H1 (cell line): Measurements from ENCODE around the gene GLB1L3. TPM values are rescaled to one million over a fixed set of nuclear protein-coding genes. Genes with fewer than 3 reads are reported as not detected.

Experiments used
- ASH2L ChIP-seq: fragments of 200-600, 300-600 bp; sonication (generic); IDR thresholded peaks from one replicate; pipeline ENCODE4 v1.7.1; 2017; ENCODE audit warnings: low read length
- BACH1 ChIP-seq: IDR thresholded peaks from 2 replicates; pipeline ENCODE4 v1.6.1; 2012; ENCODE audit warnings: low read length, improper control_type of control experiment
- BCL11A ChIP-seq, 2 experiments: IDR thresholded peaks; one replicate each; pipeline ENCODE4 v1.6.1; 2011; ENCODE audit warnings: low read depth in 2 of 2, low read length in 2 of 2, mild to moderate bottlenecking in 2 of 2
- BRCA1 ChIP-seq: IDR thresholded peaks from 2 replicates; pipeline ENCODE4 v1.6.1; 2012; ENCODE audit warnings: low read depth, low read length, improper control_type of control experiment
- CREB1 ChIP-seq: IDR thresholded peaks from 2 replicates; pipeline ENCODE4 v1.6.1; 2012; ENCODE audit warnings: inconsistent platforms
- HDAC2 ChIP-seq, 2 experiments: fragments of 300-600 bp in 1 of 2; sonication (generic) in 1 of 2; IDR thresholded peaks; 2 replicates each; pipeline ENCODE4 v1.6.1; 2011 to 2012; ENCODE audit warnings: low read depth in 2 of 2, low read length in 2 of 2, mild to moderate bottlenecking in 2 of 2, moderate library complexity in 2 of 2, borderline replicate concordance in 1 of 2, inconsistent platforms in 1 of 2
- JUN ChIP-seq: IDR thresholded peaks from 2 replicates; pipeline ENCODE4 v1.6.1; 2011; ENCODE audit warnings: low read depth, mild to moderate bottlenecking, improper control_type of control experiment, low read length
- KDM1A ChIP-seq: fragments of 200-600, 300-600 bp; sonication (generic); IDR thresholded peaks from 2 replicates; pipeline ENCODE4 v1.7.1; 2016; ENCODE audit warnings: mild to moderate bottlenecking, low read length, borderline replicate concordance
- MAFK ChIP-seq: IDR thresholded peaks from 2 replicates; pipeline ENCODE4 v1.6.1; 2012; ENCODE audit warnings: low read depth, mild to moderate bottlenecking, improper control_type of control experiment, low read length
- NRF1 ChIP-seq: IDR thresholded peaks from 2 replicates; pipeline ENCODE4 v1.6.1; 2011; ENCODE audit warnings: mild to moderate bottlenecking, low read depth, low read length, improper control_type of control experiment
- RAD21 ChIP-seq, 2 experiments: IDR thresholded peaks in 1 of 2; conservative IDR thresholded peaks in 1 of 2; 2 replicates each; pipeline ENCODE4 v1.6.1; 2011; ENCODE audit warnings: low read depth in 2 of 2, low read length in 2 of 2, improper control_type of control experiment in 1 of 2, inconsistent platforms in 1 of 2, mild to moderate bottlenecking in 1 of 2, moderate library complexity in 1 of 2
- SAP30 ChIP-seq: fragments of 300-600 bp; sonication (generic); IDR thresholded peaks from 2 replicates; pipeline ENCODE4 v1.7.1; 2012; ENCODE audit warnings: low read length, moderate library complexity, mild to moderate bottlenecking, inconsistent platforms; ENCODE audit not compliant: insufficient read depth, insufficient replicate concordance
- SP4 ChIP-seq: IDR thresholded peaks from 2 replicates; pipeline ENCODE4 v1.6.1; 2012; ENCODE audit warnings: low read length, inconsistent platforms
- SUZ12 ChIP-seq: fragments of 200-600 bp; sonication (generic); IDR thresholded peaks from 2 replicates; pipeline ENCODE4 v1.6.1; 2012; ENCODE audit warnings: mild to moderate bottlenecking, inconsistent platforms, low read length, moderate library complexity, mixed read lengths
- TAF7 ChIP-seq: optimal IDR thresholded peaks from 2 replicates; pipeline ENCODE3; 2011; ENCODE audit warnings: low read depth, mild to moderate bottlenecking, inconsistent platforms, low read length, moderate library complexity, borderline replicate concordance
- TBP ChIP-seq: IDR thresholded peaks from 2 replicates; pipeline ENCODE4 v1.6.1; 2011; ENCODE audit warnings: low read depth, low read length, improper control_type of control experiment
- YY1 ChIP-seq: IDR thresholded peaks from 2 replicates; pipeline ENCODE4 v1.6.1; 2011; ENCODE audit warnings: low read depth, mild to moderate bottlenecking, low read length
- ZNF274 ChIP-seq: IDR thresholded peaks from 2 replicates; pipeline ENCODE4 v1.7.0; 2012; ENCODE audit warnings: low read length, borderline replicate concordance; ENCODE audit errors: extremely low read depth
- polyA plus RNA-seq, 7 experiments: library from polyadenylated mRNA; depleted of rRNA in 3 of 7; stranded (reverse) in 5 of 7; unstranded in 2 of 7; fragments of >200 nt in 5 of 7; fragments of 200-250 nt in 2 of 7; gene quantifications; 1 replicate in 5 of 7; 2 replicates in 1 of 7; 4 replicates in 1 of 7; pipeline versions ENCODE4 v1.2.1 to v1.2.3, GENCODE V29; 2011 to 2013; ENCODE audit warnings: missing spikeins in 2 of 7, mixed read lengths in 2 of 7
- total RNA-seq: library from RNA; stranded (reverse); fragmentation: NEBNext Ultra II Directional; extraction: Animal tissue kit (Norgen Biotek cat#: 25700); gene quantifications from 2 replicates; pipeline ENCODE4 v1.2.1, GENCODE V29; 2021
- TF ChIP-seq, protein P1 (sequence below): IDR thresholded peaks from 2 replicates; pipeline ENCODE4 v1.6.1; 2012; ENCODE audit warnings: inconsistent platforms
- TF ChIP-seq, protein P2 (sequence below), 3 experiments: IDR thresholded peaks; 1 replicate in 2 of 3; 2 replicates in 1 of 3; pipeline versions ENCODE4 v1.5.1 to v1.6.1; 2011; ENCODE audit warnings: low read length in 3 of 3, mild to moderate bottlenecking in 3 of 3, inconsistent platforms in 2 of 3, low read depth in 1 of 3, moderate library complexity in 1 of 3; ENCODE audit not compliant: insufficient read depth in 1 of 3; ENCODE audit errors: control extremely low read depth in 1 of 3

Gene GLB1L3
- total and polyA plus RNA-seq, 2 of the 8 experiments (the other 6 are each of a cell fraction or from before 2014, with no cell fraction given): 14.9 to 33.2 TPM

DNA sequence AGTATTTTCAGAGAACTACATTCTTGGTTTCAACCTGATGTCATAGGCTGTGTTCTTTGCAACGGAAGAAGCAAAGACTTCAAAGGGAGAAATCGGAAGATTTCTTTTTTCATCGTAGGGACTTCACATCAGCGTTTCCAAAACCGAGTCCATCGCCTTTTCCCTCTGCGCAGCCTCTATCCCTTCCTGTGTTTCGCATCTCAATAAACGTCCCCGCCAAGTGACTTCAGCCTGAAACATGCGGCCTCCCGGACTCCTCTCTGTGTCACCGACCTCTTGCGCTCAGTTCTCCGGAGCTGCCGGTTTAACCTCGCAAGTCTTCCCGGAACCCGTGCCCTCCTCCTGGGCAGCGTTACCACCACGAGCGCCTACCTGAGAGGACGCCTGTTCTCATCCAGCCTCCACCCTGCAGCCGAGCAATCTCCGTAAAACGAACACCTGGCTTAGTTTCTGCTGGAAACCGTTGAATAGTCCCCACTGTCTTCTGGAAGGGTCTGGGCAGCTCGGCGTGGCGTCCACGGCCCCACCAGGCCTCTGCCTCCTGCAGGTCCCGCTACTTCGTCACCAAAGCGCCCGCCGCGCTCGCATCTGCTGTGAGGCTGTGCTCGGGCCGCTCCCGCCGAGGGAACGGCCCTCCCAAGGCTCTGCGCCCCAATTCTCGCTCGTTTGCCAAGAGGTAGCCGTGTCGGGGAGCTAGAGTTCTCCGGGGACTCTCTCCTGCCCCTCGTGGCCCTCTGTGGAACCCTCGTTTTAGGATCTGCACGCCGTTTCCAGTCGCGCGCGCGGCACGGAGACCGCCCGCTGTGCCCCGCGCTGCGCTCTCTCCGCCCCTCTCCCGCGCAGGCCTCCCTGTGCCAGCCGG, at the start of gene GLB1L3 (continued):
- no peak for TF ChIP-seq BCL11A (IDR thresholded peaks at IDR 0.05; ENCODE audit: low read depth in 2 of 2, low read length in 2 of 2)
- TF ChIP-seq BRCA1: no peak
- peak; percentile 90 for TF ChIP-seq ASH2L
- no peak for TF ChIP-seq NRF1
- TF ChIP-seq SP4: no peak
- TF ChIP-seq JUN: no peak
- peak; percentile 61 for TF ChIP-seq TAF7
- TF ChIP-seq BACH1: peak; percentile 74
- peak; percentile 49; the same call in 1 of the 2 replicates for TF ChIP-seq SUZ12
- TF ChIP-seq MAFK: no peak
- no peak for TF ChIP-seq ZNF274
- TF ChIP-seq YY1: no peak
- no peak for TF ChIP-seq KDM1A
- TF ChIP-seq TBP: peak; percentile 37; the same call in 1 of the 2 replicates
- no peak for TF ChIP-seq SAP30
- TF ChIP-seq, protein P1, sequence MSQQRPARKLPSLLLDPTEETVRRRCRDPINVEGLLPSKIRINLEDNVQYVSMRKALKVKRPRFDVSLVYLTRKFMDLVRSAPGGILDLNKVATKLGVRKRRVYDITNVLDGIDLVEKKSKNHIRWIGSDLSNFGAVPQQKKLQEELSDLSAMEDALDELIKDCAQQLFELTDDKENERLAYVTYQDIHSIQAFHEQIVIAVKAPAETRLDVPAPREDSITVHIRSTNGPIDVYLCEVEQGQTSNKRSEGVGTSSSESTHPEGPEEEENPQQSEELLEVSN: no peak
- TF ChIP-seq, protein P2, sequence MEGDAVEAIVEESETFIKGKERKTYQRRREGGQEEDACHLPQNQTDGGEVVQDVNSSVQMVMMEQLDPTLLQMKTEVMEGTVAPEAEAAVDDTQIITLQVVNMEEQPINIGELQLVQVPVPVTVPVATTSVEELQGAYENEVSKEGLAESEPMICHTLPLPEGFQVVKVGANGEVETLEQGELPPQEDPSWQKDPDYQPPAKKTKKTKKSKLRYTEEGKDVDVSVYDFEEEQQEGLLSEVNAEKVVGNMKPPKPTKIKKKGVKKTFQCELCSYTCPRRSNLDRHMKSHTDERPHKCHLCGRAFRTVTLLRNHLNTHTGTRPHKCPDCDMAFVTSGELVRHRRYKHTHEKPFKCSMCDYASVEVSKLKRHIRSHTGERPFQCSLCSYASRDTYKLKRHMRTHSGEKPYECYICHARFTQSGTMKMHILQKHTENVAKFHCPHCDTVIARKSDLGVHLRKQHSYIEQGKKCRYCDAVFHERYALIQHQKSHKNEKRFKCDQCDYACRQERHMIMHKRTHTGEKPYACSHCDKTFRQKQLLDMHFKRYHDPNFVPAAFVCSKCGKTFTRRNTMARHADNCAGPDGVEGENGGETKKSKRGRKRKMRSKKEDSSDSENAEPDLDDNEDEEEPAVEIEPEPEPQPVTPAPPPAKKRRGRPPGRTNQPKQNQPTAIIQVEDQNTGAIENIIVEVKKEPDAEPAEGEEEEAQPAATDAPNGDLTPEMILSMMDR (IDR thresholded peaks at IDR 0.05; ENCODE audit: control extremely low read depth in 1 of 3, insufficient read depth in 1 of 3, low read depth in 1 of 3, low read length in 3 of 3): peak; percentile 34 to 56 (median 44); a peak in 3 of 4 replicates
- TF ChIP-seq RAD21 (IDR thresholded peaks at IDR 0.05 in 1 of 2, conservative IDR thresholded peaks at IDR 0.05 in 1 of 2; ENCODE audit: low read depth in 2 of 2, low read length in 2 of 2): peak in 1 of 2 experiments; percentile 10; a peak in 1 of 4 replicates
- no peak; a peak in 1 of 4 replicates for TF ChIP-seq HDAC2 (IDR thresholded peaks at IDR 0.05; ENCODE audit: borderline replicate concordance in 1 of 2, low read depth in 2 of 2, low read length in 2 of 2)
- 0 out of 2 replicates have a peak, but pooled peaks have one; percentile 7 for TF ChIP-seq CREB1
